ENCODE results near the gene EFNA5.

Gene EFNA5

GRCh38 chr5:107634981-107635848 is 35.5 kb downstream of the EFNA5 start:
- peaks cover 26% of the 10 kb centered on the region; the same call in 1 of the 2 replicates for H3K4me1 ChIP-seq (ENCODE audit: insufficient read depth, low read length)

GRCh38 chr5:107633171-107633901 is 37.4 kb downstream of the EFNA5 start:
- H3K9ac ChIP-seq (ENCODE audit: low read depth, low read length) = no peak overlapping the region
- H3K9me3 ChIP-seq (ENCODE audit: insufficient read depth, low read depth, low read length) = no peaks in the 10 kb centered on the region
- no peak overlapping the region for H3K27ac ChIP-seq (ENCODE audit: low read length)
- no peak overlapping the region for H3K4me3 ChIP-seq (ENCODE audit: low read length)
- H3K36me3 ChIP-seq (ENCODE audit: insufficient read depth, low read depth, low read length) = no peaks in the 10 kb centered on the region
- peaks cover 22% of the 10 kb centered on the region; the same call in 1 of the 2 replicates for H3K4me1 ChIP-seq (ENCODE audit: insufficient read depth, low read length)
- H3K27me3 ChIP-seq (ENCODE audit: insufficient read depth, low read length) = no peaks in the 10 kb centered on the region

More at GRCh38 chr5:107634981-107635848, 35.5 kb downstream of the EFNA5 start:
- H3K27me3 ChIP-seq (ENCODE audit: insufficient read depth, low read length) = no peaks in the 10 kb centered on the region
- no peaks in the 10 kb centered on the region for H3K36me3 ChIP-seq (ENCODE audit: insufficient read depth, low read depth, low read length)
- no peak overlapping the region for H3K27ac ChIP-seq (ENCODE audit: low read length)
- H3K9ac ChIP-seq (ENCODE audit: low read depth, low read length) = no peak overlapping the region
- no peaks in the 10 kb centered on the region for H3K9me3 ChIP-seq (ENCODE audit: insufficient read depth, low read depth, low read length)
- H3K4me3 ChIP-seq (ENCODE audit: low read length) = no peak overlapping the region

DNA sequence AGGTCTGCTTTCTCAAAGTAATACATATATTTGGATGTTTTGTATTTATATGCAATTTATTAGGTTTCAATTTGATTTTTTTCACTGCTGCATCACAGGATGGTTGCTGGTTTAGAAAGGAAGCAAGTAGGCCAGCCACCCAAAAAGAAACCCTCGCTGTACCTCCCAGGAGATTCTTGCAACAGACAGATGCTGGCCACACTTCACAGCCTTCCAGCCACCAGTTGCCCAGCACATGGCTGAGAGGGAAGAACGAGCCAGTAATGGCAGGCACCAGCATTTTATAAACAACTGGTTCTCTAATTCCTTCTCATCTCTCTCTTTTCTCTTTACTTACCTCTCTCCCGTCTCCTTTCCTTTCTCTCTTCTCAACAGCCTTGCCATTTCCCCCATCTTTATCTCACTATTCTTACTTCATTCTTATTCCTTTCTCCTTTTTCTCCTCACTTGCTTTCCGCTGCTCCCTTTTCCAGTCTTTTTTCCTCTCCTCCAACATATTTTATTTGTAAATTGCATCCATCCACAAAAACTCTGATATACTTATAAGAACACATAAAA is 38.9 kb downstream of the EFNA5 start:
- H3K36me3 ChIP-seq (ENCODE audit: insufficient read depth, low read depth, low read length) = no peaks in the 10 kb centered on the region
- no peak overlapping the region for H3K9ac ChIP-seq (ENCODE audit: low read depth, low read length)
- H3K9me3 ChIP-seq (ENCODE audit: insufficient read depth, low read depth, low read length) = no peaks in the 10 kb centered on the region
- H3K4me1 ChIP-seq (ENCODE audit: insufficient read depth, low read length) = peaks cover 22% of the 10 kb centered on the region; the same call in 1 of the 2 replicates
- H3K27ac ChIP-seq (ENCODE audit: low read length) = no peak overlapping the region
- no peaks in the 10 kb centered on the region for H3K27me3 ChIP-seq (ENCODE audit: insufficient read depth, low read length)
- H3K4me3 ChIP-seq (ENCODE audit: low read length) = no peak overlapping the region

- Histone ChIP-seq H3K9ac (ENCODE audit: low read depth, low read length) (no peak overlapping the region), H3K27me3 (ENCODE audit: insufficient read depth, low read length) (no peaks in the 10 kb centered on the region), H3K27ac (ENCODE audit: low read length) (no peak overlapping the region)
These were observed 40.6 kb downstream of the EFNA5 start for GRCh38 chr5:107630184-107630583.

DNA sequence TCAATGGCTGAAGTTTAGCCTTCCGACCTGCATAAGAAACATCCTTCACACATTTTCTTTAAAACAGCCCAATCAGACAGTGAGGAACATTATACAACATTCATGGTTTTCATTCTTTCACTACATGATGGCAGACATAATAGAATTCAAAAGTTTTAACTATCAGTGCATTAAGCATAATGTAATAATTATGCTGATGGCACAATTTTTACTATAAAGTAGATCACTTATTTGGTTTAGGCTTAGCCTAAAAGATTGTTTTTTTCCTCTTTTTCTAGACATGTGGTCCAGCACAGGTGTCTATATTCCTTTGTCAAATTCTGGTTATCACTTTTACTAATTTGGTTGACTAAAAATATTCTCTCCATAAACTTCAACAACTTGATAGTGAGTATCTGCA is 46.5 kb downstream of the EFNA5 start:
- Histone ChIP-seq H3K27me3 (ENCODE audit: insufficient read depth, low read length) (no peaks in the 10 kb centered on the region), H3K36me3 (ENCODE audit: insufficient read depth, low read depth, low read length) (no peaks in the 10 kb centered on the region), H3K9me3 (ENCODE audit: insufficient read depth, low read depth, low read length) (no peaks in the 10 kb centered on the region), H3K4me1 (ENCODE audit: insufficient read depth, low read length) (peaks cover 3% of the 10 kb centered on the region; the same call in 1 of the 2 replicates), H3K27ac (ENCODE audit: low read length) (no peak overlapping the region), H3K4me3 (ENCODE audit: low read length) (no peak overlapping the region), H3K9ac (ENCODE audit: low read depth, low read length) (no peak overlapping the region)

More at GRCh38 chr5:107630184-107630583, 40.6 kb downstream of the EFNA5 start:
- no peaks in the 10 kb centered on the region for H3K36me3 ChIP-seq (ENCODE audit: insufficient read depth, low read depth, low read length)
- peaks cover 20% of the 10 kb centered on the region; the same call in 1 of the 2 replicates for H3K4me1 ChIP-seq (ENCODE audit: insufficient read depth, low read length)
- no peaks in the 10 kb centered on the region for H3K9me3 ChIP-seq (ENCODE audit: insufficient read depth, low read depth, low read length)
- no peak overlapping the region for H3K4me3 ChIP-seq (ENCODE audit: low read length)

DNA sequence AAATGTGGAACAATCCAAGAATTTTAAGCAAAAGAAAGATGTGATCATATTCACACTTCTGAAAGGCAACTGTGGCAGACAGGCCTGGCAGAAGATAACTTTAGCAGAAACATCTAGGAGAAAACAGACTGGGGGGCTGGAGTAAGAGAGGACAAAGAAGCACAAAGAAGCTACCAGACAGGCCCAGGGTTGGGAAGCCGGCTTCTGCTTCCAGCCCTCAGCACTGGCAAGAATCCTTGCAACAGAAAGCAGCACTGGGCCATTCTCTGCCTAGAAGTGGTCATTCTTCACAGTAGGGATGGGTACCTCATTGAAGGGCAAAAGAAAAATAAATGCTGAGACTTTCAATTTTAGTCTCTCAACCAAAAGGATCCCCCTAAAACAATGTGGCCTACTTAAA is 49.6 kb downstream of the EFNA5 start:
- no peak overlapping the region for H3K9ac ChIP-seq (ENCODE audit: low read depth, low read length)
- no peaks in the 10 kb centered on the region for H3K36me3 ChIP-seq (ENCODE audit: insufficient read depth, low read depth, low read length)
- peaks cover 9% of the 10 kb centered on the region; the same call in 1 of the 2 replicates for H3K4me1 ChIP-seq (ENCODE audit: insufficient read depth, low read length)
- no peak overlapping the region for H3K27ac ChIP-seq (ENCODE audit: low read length)
- no peaks in the 10 kb centered on the region for H3K27me3 ChIP-seq (ENCODE audit: insufficient read depth, low read length)
- H3K4me3 ChIP-seq (ENCODE audit: low read length) = no peak overlapping the region
- H3K9me3 ChIP-seq (ENCODE audit: insufficient read depth, low read depth, low read length) = no peaks in the 10 kb centered on the region

DNA sequence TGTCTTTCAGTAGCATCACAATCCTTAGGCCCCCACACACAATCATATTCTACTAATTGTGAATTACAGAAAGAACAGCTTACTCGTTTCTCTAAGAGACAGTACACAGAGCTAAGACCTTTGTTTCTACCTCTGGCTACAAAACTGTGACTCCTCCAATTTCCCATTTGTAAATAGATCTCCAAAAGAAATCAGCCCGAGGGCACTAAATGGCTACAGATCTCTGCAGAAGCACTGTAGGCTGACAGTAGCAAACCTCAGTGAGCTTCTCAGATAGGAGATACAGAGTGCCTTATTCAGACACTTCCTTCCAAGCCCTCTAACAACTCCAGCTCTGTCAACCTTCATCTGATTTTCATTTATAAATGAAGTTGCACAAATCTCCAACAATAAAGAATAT is 51.0 kb downstream of the EFNA5 start:
- Histone ChIP-seq H3K27ac (ENCODE audit: low read length) (no peak overlapping the region), H3K27me3 (ENCODE audit: insufficient read depth, low read length) (no peaks in the 10 kb centered on the region), H3K4me1 (ENCODE audit: insufficient read depth, low read length) (peaks cover 9% of the 10 kb centered on the region; the same call in 1 of the 2 replicates), H3K4me3 (ENCODE audit: low read length) (no peak overlapping the region), H3K9ac (ENCODE audit: low read depth, low read length) (no peak overlapping the region), H3K36me3 (ENCODE audit: insufficient read depth, low read depth, low read length) (no peaks in the 10 kb centered on the region), H3K9me3 (ENCODE audit: insufficient read depth, low read depth, low read length) (no peaks in the 10 kb centered on the region)

GRCh38 chr5:107618242-107618641 is 52.5 kb downstream of the EFNA5 start:
- H3K4me3 ChIP-seq (ENCODE audit: low read length) = no peak overlapping the region
- no peaks in the 10 kb centered on the region for H3K9me3 ChIP-seq (ENCODE audit: insufficient read depth, low read depth, low read length)
- peaks cover 9% of the 10 kb centered on the region; the same call in 1 of the 2 replicates for H3K4me1 ChIP-seq (ENCODE audit: insufficient read depth, low read length)
- no peak overlapping the region for H3K9ac ChIP-seq (ENCODE audit: low read depth, low read length)
- H3K27ac ChIP-seq (ENCODE audit: low read length) = no peak overlapping the region
- no peaks in the 10 kb centered on the region for H3K36me3 ChIP-seq (ENCODE audit: insufficient read depth, low read depth, low read length)
- no peaks in the 10 kb centered on the region for H3K27me3 ChIP-seq (ENCODE audit: insufficient read depth, low read length)

DNA sequence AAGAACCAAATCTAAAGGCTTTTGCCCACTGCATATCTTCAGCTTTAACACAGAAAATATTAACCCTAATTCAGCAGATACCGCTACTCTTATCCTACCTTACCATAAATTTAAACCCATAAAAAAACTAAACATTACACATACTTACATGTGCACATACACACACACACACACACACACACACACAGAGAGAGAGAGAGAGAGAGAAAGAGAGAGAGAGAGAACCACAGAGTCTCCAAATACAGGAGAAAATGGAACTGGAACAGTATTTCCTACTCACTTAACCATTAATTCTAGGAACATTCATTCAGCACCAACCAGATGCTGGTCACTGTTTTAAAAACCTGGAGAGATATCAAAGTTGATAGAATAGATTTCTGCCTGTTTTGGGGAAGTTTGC is 53.7 kb downstream of the EFNA5 start:
- H3K4me1 ChIP-seq (ENCODE audit: insufficient read depth, low read length) = peaks cover 9% of the 10 kb centered on the region; the same call in 1 of the 2 replicates
- no peak overlapping the region for H3K27ac ChIP-seq (ENCODE audit: low read length)
- H3K9ac ChIP-seq (ENCODE audit: low read depth, low read length) = no peak overlapping the region
- H3K4me3 ChIP-seq (ENCODE audit: low read length) = no peak overlapping the region
- H3K36me3 ChIP-seq (ENCODE audit: insufficient read depth, low read depth, low read length) = no peaks in the 10 kb centered on the region
- no peaks in the 10 kb centered on the region for H3K27me3 ChIP-seq (ENCODE audit: insufficient read depth, low read length)
- no peaks in the 10 kb centered on the region for H3K9me3 ChIP-seq (ENCODE audit: insufficient read depth, low read depth, low read length)

- H3K9me3 ChIP-seq (ENCODE audit: insufficient read depth, low read depth, low read length) = no peaks in the 10 kb centered on the region
- H3K27ac ChIP-seq (ENCODE audit: low read length) = no peak overlapping the region
- H3K27me3 ChIP-seq (ENCODE audit: insufficient read depth, low read length) = no peaks in the 10 kb centered on the region
- H3K4me3 ChIP-seq (ENCODE audit: low read length) = no peak overlapping the region
- no peaks in the 10 kb centered on the region for H3K36me3 ChIP-seq (ENCODE audit: insufficient read depth, low read depth, low read length)
- H3K4me1 ChIP-seq (ENCODE audit: insufficient read depth, low read length) = peaks cover 17% of the 10 kb centered on the region
- no peak overlapping the region for H3K9ac ChIP-seq (ENCODE audit: low read depth, low read length)
These were observed 54.5 kb downstream of the EFNA5 start for GRCh38 chr5:107616213-107616612.

DNA sequence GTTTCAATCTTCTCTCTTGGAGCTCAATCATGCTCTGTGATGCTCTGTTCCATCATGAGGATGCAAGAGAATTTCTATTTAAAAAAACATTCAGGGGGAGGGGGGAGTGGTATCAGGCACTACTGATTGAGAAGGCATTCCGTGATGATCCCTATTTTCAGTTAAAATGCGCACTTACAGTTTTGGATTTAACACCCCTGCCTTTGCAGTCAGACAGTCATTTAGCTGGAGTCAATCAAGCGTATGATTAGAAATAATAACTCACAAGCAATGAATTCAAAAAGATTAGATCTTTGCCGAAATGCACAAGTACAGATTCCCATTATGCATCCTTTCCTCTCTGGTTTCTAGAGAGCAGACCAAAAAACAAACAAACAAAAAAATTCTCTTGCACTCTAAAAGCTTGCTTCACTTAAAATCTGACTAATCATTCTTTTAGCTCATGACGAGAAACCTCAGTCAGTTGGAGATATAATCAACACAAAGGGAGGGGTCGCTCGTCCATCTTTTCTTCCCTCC is 55.4 kb downstream of the EFNA5 start:
- Histone ChIP-seq H3K9me3 (ENCODE audit: insufficient read depth, low read depth, low read length) (no peaks in the 10 kb centered on the region), H3K27ac (ENCODE audit: low read length) (no peak overlapping the region), H3K4me1 (ENCODE audit: insufficient read depth, low read length) (peaks cover 22% of the 10 kb centered on the region), H3K27me3 (ENCODE audit: insufficient read depth, low read length) (no peaks in the 10 kb centered on the region), H3K4me3 (ENCODE audit: low read length) (no peak overlapping the region), H3K9ac (ENCODE audit: low read depth, low read length) (no peak overlapping the region), H3K36me3 (ENCODE audit: insufficient read depth, low read depth, low read length) (no peaks in the 10 kb centered on the region)

Measured in iPS-20b (cell line).